ENCODE measurements around the gene EGF. TPM values are rescaled to one million over a fixed set of nuclear protein-coding genes. Genes with fewer than 3 reads are reported as not detected.
"Not testable (repeated sequence)": the region's sequence is repeated elsewhere in the genome, so short reads cannot be mapped to it uniquely, and the experiment has no call there.

Gene EGF
- total RNA-seq, 1 donor from 2014 or later, result not detected

GRCh38 chr4:109872950-109873656, 39.6 kb upstream of the EGF start:
- no peak overlapping the region for H3K4me3 Mint-ChIP-seq (ENCODE audit: unreplicated experiment)
- H3K4me1 Mint-ChIP-seq (ENCODE audit: low read depth, unreplicated experiment), result no peaks in the 10 kb centered on the region
- no peak overlapping the region for H3K27ac Mint-ChIP-seq (ENCODE audit: unreplicated experiment)
- DNase-seq, result no peak
- H3K9me3 Mint-ChIP-seq (ENCODE audit: unreplicated experiment), result peaks cover 4% of the 10 kb centered on the region
- no peak for TF ChIP-seq CTCF (IDR thresholded peaks at IDR 0.05; ENCODE audit: partially characterized antibody, unreplicated experiment)
- H3K36me3 Mint-ChIP-seq (ENCODE audit: unreplicated experiment), result no peaks in the 10 kb centered on the region
- H3K27me3 Mint-ChIP-seq (ENCODE audit: unreplicated experiment), result no peaks in the 10 kb centered on the region

DNA sequence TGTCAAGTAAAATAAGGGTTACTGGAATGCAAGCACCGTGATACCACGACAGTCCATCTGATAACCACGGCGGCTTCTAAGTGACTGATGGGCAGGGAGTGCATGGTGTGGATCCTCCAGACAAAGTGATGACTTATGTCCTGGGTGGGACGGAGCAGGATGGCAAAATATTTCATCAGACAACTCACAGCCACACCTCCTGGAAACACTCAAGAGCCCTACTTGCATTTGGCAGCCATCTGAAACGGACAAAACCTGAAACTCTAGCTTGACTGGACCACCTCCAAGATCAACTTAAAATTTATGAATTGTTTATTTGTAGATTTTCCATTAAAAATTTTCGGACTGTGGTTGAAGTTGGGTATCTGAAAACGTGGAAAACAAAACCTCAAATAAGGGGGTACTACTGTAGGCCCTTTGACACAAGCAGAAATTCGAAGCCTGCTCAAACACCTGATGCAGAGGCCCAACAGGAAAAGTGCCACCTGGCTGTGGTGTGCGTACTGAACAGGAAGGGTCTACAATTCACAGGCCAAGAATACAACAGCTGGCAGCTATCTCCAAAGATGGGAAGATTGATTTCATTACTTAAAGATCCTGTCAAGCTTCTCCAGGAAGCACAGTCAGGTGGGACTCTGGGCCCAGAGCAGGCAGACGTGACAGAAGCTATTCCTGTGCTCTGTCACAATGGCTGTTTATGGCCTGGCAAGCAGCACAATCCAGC, 38.7 kb upstream of the EGF start:
- H3K27me3 Mint-ChIP-seq (ENCODE audit: unreplicated experiment), result no peaks in the 10 kb centered on the region
- no peaks in the 10 kb centered on the region for H3K4me1 Mint-ChIP-seq (ENCODE audit: low read depth, unreplicated experiment)
- H3K9me3 Mint-ChIP-seq (ENCODE audit: unreplicated experiment), result peaks cover 4% of the 10 kb centered on the region
- H3K27ac Mint-ChIP-seq (ENCODE audit: unreplicated experiment), result no peak overlapping the region
- no peak for TF ChIP-seq CTCF (IDR thresholded peaks at IDR 0.05; ENCODE audit: partially characterized antibody, unreplicated experiment)
- H3K4me3 Mint-ChIP-seq (ENCODE audit: unreplicated experiment), result no peak overlapping the region
- DNase-seq, result no peak
- H3K36me3 Mint-ChIP-seq (ENCODE audit: unreplicated experiment), result no peaks in the 10 kb centered on the region

- Mint-ChIP-seq H3K4me3 (ENCODE audit: unreplicated experiment) (no peak overlapping the region), H3K9me3 (ENCODE audit: unreplicated experiment) (peaks cover 4% of the 10 kb centered on the region), H3K27ac (ENCODE audit: unreplicated experiment) (no peak overlapping the region), H3K27me3 (ENCODE audit: unreplicated experiment) (no peaks in the 10 kb centered on the region), H3K36me3 (ENCODE audit: unreplicated experiment) (no peaks in the 10 kb centered on the region), H3K4me1 (ENCODE audit: low read depth, unreplicated experiment) (no peaks in the 10 kb centered on the region)
- no peak for TF ChIP-seq CTCF (IDR thresholded peaks at IDR 0.05; ENCODE audit: partially characterized antibody, unreplicated experiment)
- no peak for DNase-seq
These were observed 37.6 kb upstream of the EGF start for GRCh38 chr4:109875106-109875505.

DNA sequence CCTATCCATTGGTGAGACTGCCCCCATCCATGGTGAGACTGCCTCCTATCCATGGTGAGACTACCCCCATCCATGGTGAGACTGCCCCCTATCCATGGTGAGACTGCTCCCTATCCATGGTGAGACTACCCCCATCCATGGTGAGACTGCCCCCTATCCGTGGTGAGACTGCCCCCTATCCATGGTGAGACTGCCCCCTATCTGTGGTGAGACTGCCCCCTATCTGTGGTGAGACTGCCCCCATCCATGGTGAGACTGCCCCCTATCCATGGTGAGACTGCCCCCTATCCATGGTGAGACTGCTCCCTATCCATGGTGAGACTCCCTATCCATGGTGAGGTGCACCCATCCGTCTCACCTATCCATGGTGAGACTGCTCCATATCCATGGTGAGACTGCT, 37.1 kb upstream of the EGF start:
- not testable (repeated sequence) for H3K4me1 Mint-ChIP-seq (ENCODE audit: low read depth, unreplicated experiment); H3K27me3 Mint-ChIP-seq (ENCODE audit: unreplicated experiment)

GRCh38 chr4:109876634-109877265, 35.9 kb upstream of the EGF start:
- H3K4me1 Mint-ChIP-seq (ENCODE audit: low read depth, unreplicated experiment), result no peaks in the 10 kb centered on the region
- no peak overlapping the region for H3K4me3 Mint-ChIP-seq (ENCODE audit: unreplicated experiment)
- DNase-seq, result no peak
- H3K9me3 Mint-ChIP-seq (ENCODE audit: unreplicated experiment), result peaks cover 4% of the 10 kb centered on the region
- H3K27me3 Mint-ChIP-seq (ENCODE audit: unreplicated experiment), result no peaks in the 10 kb centered on the region
- H3K36me3 Mint-ChIP-seq (ENCODE audit: unreplicated experiment), result no peaks in the 10 kb centered on the region
- H3K27ac Mint-ChIP-seq (ENCODE audit: unreplicated experiment), result no peak overlapping the region
- no peak for TF ChIP-seq CTCF (IDR thresholded peaks at IDR 0.05; ENCODE audit: partially characterized antibody, unreplicated experiment)

More for the DNA sequence above, 37.1 kb upstream of the EGF start:
- H3K9me3 Mint-ChIP-seq (ENCODE audit: unreplicated experiment); H3K36me3 Mint-ChIP-seq (ENCODE audit: unreplicated experiment); DNase-seq; H3K27ac Mint-ChIP-seq (ENCODE audit: unreplicated experiment); H3K4me3 Mint-ChIP-seq (ENCODE audit: unreplicated experiment): not testable (repeated sequence)

All from glutamatergic neuron (in vitro differentiated cells).